Omental fat pad (tissue), 4 donors: ENCODE measurements around the gene UPF3A. TPM values are rescaled to one million over a fixed set of nuclear protein-coding genes. Genes with fewer than 3 reads are reported as not detected.

ENCODE experiments used
- small RNA-seq: library from RNA; depleted of rRNA; stranded (forward); fragments of <200 nt; gene quantifications from one replicate; pipeline ENCODE3, GENCODE V24; 2016
- total RNA-seq, 4 donors: library from RNA; depleted of rRNA; stranded (reverse); fragments of >200 nt; gene quantifications; one replicate each; pipeline ENCODE4 v1.1.0, GENCODE V29; 2016

The UPF3A gene
- total RNA-seq, 4 donors from 2014 or later, result 25.1 to 60.7 (median 39.0) TPM

Small RNA genes within 50 kb of the gene (small RNA-seq; reads per million reads assigned to genes)
- not detected for gene MIR4502
- not detected for gene MIR548AR

Other genes starting within 250 kb of the UPF3A start
- 10 to 100 TPM; 28.1 to 73.4 (median 56.8) TPM for gene RASA3, start 149.0 kb upstream of the UPF3A start, total RNA-seq
- gene CFAP97D2, start 102.3 kb upstream of the UPF3A start, total RNA-seq, result not detected
- gene CDC16, start 46.7 kb upstream of the UPF3A start, total RNA-seq, result 10 to 100 TPM; 45.7 to 66.4 (median 55.0) TPM
- gene CHAMP1, start 32.9 kb downstream of the UPF3A start, total RNA-seq, result 10 to 100 TPM; 10.7 to 21.4 (median 17.3) TPM